HL-60 (cell line): Measurements from ENCODE around the gene SLC16A11.
"Not testable (repeated sequence)": the region's sequence is repeated elsewhere in the genome, so short reads cannot be mapped to it uniquely, and the experiment has no call there.

Experiments used
- DNase-seq, 2 experiments: peaks; one replicate each; pipeline ENCODE4 v3.0.0-alpha.2; 2010 to 2020; ENCODE audit warnings: low read depth in 1 of 2, low spot score in 1 of 2
- H3K27ac ChIP-seq: fragments of 250-450 bp; sonication (Bioruptor Pico); replicated peaks from 2 replicates; pipeline ENCODE4 v1.5.1; 2020; ENCODE audit warnings: mild to moderate bottlenecking, moderate library complexity
- H3K27me3 ChIP-seq: fragments of 250-450 bp; sonication (Bioruptor Pico); 2 replicates; pipeline ENCODE4 v1.5.1; 2021; ENCODE audit warnings: mild to moderate bottlenecking, moderate library complexity; ENCODE audit not compliant: insufficient read depth, poor library complexity, severe bottlenecking
- H3K4me3 ChIP-seq: replicated peaks from 2 replicates; pipeline ENCODE4 v1.5.1; 2011; ENCODE audit warnings: mild to moderate bottlenecking, control low read depth, low read length; ENCODE audit not compliant: insufficient read depth
- CTCF ChIP-seq: IDR thresholded peaks from one replicate; pipeline ENCODE4 v1.5.1; 2011; ENCODE audit warnings: low read length, control low read depth, inconsistent platforms; ENCODE audit not compliant: insufficient read depth
- GABPA ChIP-seq: IDR thresholded peaks from 2 replicates; pipeline ENCODE4 v1.6.1; 2012; ENCODE audit warnings: low read depth
- POLR2AphosphoS5 ChIP-seq: IDR thresholded peaks from 2 replicates; pipeline ENCODE4 v1.6.1; 2012; ENCODE audit warnings: low read depth
- REST ChIP-seq: IDR thresholded peaks from 2 replicates; pipeline ENCODE4 v1.6.1; 2012; ENCODE audit warnings: low read depth; ENCODE audit not compliant: insufficient replicate concordance
- SPI1 ChIP-seq: IDR thresholded peaks from 2 replicates; pipeline ENCODE4 v1.6.1; 2012; ENCODE audit warnings: low read depth, mild to moderate bottlenecking, borderline replicate concordance

SLC16A11 gene

GRCh38 chr17:7058831-7059447, 15.0 kb upstream of the SLC16A11 start:
- Histone ChIP-seq H3K27me3 (no peaks in the 10 kb centered on the region), H3K4me3 (no peak overlapping the region), H3K27ac (no peak overlapping the region)
- no peak for DNase-seq
- no peak for TF ChIP-seq CTCF
- no peak for TF ChIP-seq REST
- no peak for TF ChIP-seq POLR2AphosphoS5
- TF ChIP-seq SPI1, result no peak
- no peak for TF ChIP-seq GABPA

- Histone ChIP-seq H3K27ac (no peak overlapping the region), H3K4me3 (no peak overlapping the region), H3K27me3 (no peaks in the 10 kb centered on the region)
- no peak for DNase-seq
- TF ChIP-seq CTCF (no peak), REST (no peak), GABPA (no peak), SPI1 (no peak), POLR2AphosphoS5 (no peak)
Measured at GRCh38 chr17:7056386-7056785, 12.5 kb upstream of the SLC16A11 start.

- H3K27ac ChIP-seq, H3K4me3 ChIP-seq, DNase-seq, H3K27me3 ChIP-seq: not testable (repeated sequence)
Measured at GRCh38 chr17:7050583-7050982, 6.7 kb upstream of the SLC16A11 start.

GRCh38 chr17:7048968-7049367, 5.1 kb upstream of the SLC16A11 start:
- Histone ChIP-seq H3K4me3 (no peak overlapping the region), H3K27ac (no peak overlapping the region), H3K27me3 (peaks cover 4% of the 10 kb centered on the region)
- DNase-seq, result no peak
- TF ChIP-seq GABPA, result no peak
- no peak for TF ChIP-seq CTCF
- TF ChIP-seq REST, result no peak
- TF ChIP-seq POLR2AphosphoS5, result no peak
- TF ChIP-seq SPI1, result no peak
